Measurements from ENCODE around the gene MTHFD1. TPM values are rescaled to one million over a fixed set of nuclear protein-coding genes. Genes with fewer than 3 reads are reported as not detected.

Gene MTHFD1
- total and polyA plus RNA-seq, 9 of the 15 experiments (the other 6 are each of a cell fraction or from before 2014, with no cell fraction given), result 66.7 to 158 (median 90.9) TPM

GRCh38 chr14:64504897-64505794, 117.0 kb downstream of the MTHFD1 start (continued):
- TF ChIP-seq IRF9 (tag; IDR thresholded peaks at IDR 0.05) (no peak), USF2 (CRISPR knock-in tag; IDR thresholded peaks at IDR 0.05) (no peak), TSC22D4 (tag; IDR thresholded peaks at IDR 0.05) (no peak), ELF2 (CRISPR knock-in tag; IDR thresholded peaks at IDR 0.05) (no peak), CHD2 (IDR thresholded peaks at IDR 0.05; ENCODE audit: low read depth, low read length) (peak; percentile 39; the same call in 1 of the 2 replicates), MITF (IDR thresholded peaks at IDR 0.05) (no peak), CBFB (CRISPR knock-in tag; IDR thresholded peaks at IDR 0.05) (no peak), KLF1 (tag; IDR thresholded peaks at IDR 0.05) (no peak), HDAC1 (IDR thresholded peaks at IDR 0.05) (no peak), ZFPM2 (CRISPR knock-in tag; IDR thresholded peaks at IDR 0.05) (no peak), E2F3 (CRISPR knock-in tag; IDR thresholded peaks at IDR 0.05) (no peak), TSHZ1 (CRISPR knock-in tag; IDR thresholded peaks at IDR 0.05) (no peak), RUNX1 (IDR thresholded peaks at IDR 0.05; ENCODE audit: low read depth) (no peak), AFF1 (IDR thresholded peaks at IDR 0.05; ENCODE audit: low read depth in 1 of 2, partially characterized antibody in 2 of 2) (no peak), SLC30A9 (CRISPR knock-in tag; IDR thresholded peaks at IDR 0.05) (no peak), RBM34 (IDR thresholded peaks at IDR 0.05; ENCODE audit: borderline replicate concordance, insufficient read depth, low read length) (no peak), ZNF436 (CRISPR knock-in tag; IDR thresholded peaks at IDR 0.05) (no peak)
